ENCODE results near the gene EDN2. TPM values are rescaled to one million over a fixed set of nuclear protein-coding genes. Genes with fewer than 3 reads are reported as not detected.

Gene EDN2
- total and polyA plus RNA-seq, 7 donors, result 0.57 to 4.8 (median 1.5) TPM; not detected in 3

DNA sequence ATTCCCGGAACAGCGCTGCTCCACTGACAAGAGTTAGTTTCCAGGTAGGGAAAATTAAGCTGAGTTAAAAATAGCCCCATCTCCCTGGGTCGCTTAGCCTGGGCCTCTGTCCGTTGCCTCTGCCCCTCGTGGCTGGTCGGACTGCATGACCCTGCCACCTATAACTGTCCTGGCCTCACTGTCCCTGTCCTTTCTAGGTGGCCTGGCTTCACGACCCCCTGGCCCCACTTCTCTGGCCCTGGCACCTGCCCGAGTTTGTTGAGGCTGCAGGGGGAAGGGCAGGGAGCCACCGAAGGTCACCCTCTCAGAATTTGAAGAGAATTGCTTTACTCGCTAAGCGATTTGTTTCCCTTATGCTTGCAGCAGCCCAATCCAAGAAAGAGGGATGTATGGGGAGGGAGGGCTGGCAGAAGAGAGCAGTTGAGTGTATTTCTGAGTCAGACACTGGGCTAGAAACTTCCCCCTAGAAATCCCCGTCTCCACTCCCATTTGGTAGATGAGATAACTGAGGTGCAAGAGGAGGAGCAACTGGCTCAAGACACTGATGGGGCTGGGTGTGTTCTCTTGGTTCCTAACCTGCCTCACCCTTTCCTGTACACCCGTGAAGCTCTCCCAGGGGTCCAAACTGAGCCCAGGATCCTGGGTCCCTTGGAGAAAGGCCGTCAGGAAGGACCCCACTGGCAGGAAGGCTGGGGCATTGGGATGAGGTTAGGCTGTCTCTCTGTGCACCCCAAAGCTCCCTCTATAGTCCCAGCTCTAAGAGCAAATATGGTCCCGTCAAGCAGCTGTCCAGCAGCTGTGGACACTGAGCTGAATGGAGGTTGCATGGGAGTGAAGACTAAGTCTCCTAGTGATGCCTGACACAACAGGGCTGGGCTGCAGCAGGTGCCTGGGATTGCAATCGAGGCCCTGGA lies 2.9 kb upstream of the EDN2 start:
- no peak for TF ChIP-seq EP300 (IDR thresholded peaks at IDR 0.05)
- TF ChIP-seq, protein P1, sequence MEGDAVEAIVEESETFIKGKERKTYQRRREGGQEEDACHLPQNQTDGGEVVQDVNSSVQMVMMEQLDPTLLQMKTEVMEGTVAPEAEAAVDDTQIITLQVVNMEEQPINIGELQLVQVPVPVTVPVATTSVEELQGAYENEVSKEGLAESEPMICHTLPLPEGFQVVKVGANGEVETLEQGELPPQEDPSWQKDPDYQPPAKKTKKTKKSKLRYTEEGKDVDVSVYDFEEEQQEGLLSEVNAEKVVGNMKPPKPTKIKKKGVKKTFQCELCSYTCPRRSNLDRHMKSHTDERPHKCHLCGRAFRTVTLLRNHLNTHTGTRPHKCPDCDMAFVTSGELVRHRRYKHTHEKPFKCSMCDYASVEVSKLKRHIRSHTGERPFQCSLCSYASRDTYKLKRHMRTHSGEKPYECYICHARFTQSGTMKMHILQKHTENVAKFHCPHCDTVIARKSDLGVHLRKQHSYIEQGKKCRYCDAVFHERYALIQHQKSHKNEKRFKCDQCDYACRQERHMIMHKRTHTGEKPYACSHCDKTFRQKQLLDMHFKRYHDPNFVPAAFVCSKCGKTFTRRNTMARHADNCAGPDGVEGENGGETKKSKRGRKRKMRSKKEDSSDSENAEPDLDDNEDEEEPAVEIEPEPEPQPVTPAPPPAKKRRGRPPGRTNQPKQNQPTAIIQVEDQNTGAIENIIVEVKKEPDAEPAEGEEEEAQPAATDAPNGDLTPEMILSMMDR (IDR thresholded peaks at IDR 0.05), result no peak
- TF ChIP-seq POLR2AphosphoS5 (IDR thresholded peaks at IDR 0.05), result no peak
- TF ChIP-seq POLR2A (IDR thresholded peaks at IDR 0.05), result no peak
- no peaks in the 10 kb centered on the region for H3K9me3 ChIP-seq
- peak overlapping the region in 3 of 4 donors; percentile 17 to 81 (median 69) for H3K27ac ChIP-seq
- H3K4me3 ChIP-seq, result peak overlapping the region in 1 of 4 donors; percentile 18
- H3K27me3 ChIP-seq, result no peaks in the 10 kb centered on the region
- no peaks in the 10 kb centered on the region for H3K36me3 ChIP-seq
- intact Hi-C loops (cut with DNase I), result no loop called here
- no peak for DNase-seq
- peaks cover 0 to 60% (median 54%) of the 10 kb centered on the region in 4 donors for H3K4me1 ChIP-seq
- 60 to 71% methylated on average over 16 of the region's 16 CpGs for WGBS, 2 donors

DNA sequence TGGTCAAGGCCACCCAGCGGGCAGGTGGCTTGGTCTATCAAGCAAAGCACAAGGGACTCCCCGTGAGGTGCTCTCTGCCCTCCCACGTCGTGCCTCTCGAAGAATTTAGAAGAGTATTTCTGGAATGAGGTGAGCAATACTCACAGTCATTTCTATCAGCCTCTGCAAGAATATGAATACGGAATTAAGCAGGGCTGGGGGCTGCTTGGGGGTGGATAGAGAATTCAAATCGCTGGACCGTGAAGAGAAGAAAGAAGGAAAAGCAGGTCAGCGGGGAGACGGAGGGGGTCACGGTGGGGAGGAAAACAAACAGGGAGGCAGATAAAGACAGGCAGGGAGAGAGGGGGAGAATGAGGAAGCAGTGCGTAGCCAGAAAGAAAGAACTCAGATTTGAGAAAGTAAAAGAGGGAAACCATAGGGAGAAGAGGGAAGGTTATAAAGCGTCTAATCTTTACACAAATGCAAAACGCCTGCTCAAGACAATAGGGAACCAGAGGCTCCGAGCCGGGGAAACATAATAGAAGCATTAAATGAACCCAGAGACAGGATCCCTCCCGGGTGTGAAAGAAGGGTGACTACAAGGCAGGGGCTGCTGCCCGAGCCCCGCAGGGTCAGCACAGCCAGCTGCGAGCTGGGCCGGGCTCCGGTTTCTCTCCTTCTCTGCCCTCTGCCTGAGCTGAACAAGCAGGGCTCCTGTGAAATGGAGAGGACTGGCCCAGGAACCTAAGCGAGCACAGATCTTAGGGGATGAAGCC lies 2.1 kb upstream of the EDN2 start:
- Histone ChIP-seq H3K4me3 (peak overlapping the region in 1 of 4 donors; percentile 18), H3K4me1 (peaks cover 0 to 68% (median 61%) of the 10 kb centered on the region in 4 donors), H3K27ac (peak overlapping the region in 3 of 4 donors; percentile 17 to 81 (median 69)), H3K36me3 (no peaks in the 10 kb centered on the region), H3K27me3 (no peaks in the 10 kb centered on the region), H3K9me3 (no peaks in the 10 kb centered on the region)
- no peak for TF ChIP-seq POLR2A (IDR thresholded peaks at IDR 0.05)
- TF ChIP-seq EP300 (IDR thresholded peaks at IDR 0.05), result no peak
- intact Hi-C loops (cut with DNase I), result no loop called here
- WGBS, 2 donors, result 38 to 68% methylated on average over 23 of the region's 23 CpGs
- DNase-seq, result no peak

DNA sequence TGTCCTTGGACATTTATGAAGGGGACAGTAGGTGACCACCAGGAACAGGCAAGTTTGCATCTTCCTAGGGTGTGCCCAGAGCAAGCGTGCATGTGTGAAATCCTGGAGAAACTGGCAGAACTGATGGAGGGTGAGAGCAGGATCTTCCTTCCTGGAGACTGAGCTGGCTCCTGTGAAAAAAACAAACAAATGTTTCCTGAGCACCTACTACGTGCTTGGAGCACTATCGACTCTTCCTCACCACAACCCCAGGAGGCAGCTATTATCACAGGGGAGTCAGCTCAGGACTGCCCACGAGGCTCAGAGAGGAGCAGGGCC lies 1.5 kb upstream of the EDN2 start:
- peaks cover 0 to 68% (median 61%) of the 10 kb centered on the region in 4 donors for H3K4me1 ChIP-seq
- WGBS, 2 donors, result 63 to 69% methylated on average over 4 of the region's 4 CpGs

DNA sequence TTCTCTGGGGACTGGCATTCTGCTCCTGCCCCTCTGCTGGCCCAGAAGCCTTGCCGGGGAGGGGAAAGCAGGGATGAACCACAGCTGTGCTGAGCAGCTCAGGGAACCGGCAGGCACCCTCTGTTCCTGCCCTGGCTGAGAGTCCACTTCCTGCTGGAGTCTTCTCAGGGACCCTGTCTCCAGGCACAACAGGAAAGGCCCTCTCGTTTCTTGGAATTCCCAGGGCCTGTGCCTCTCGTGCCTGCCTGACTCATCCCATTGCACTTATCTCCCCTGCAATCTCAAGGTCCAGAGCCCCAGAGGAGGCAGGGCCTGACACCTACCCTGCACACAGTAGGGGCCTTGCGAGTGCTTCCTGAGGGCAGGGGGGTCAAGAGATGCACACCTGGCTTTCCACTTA lies 1.1 kb upstream of the EDN2 start:
- Histone ChIP-seq H3K27ac (peak overlapping the region in 1 of 4 donors; percentile 81), H3K36me3 (no peaks in the 10 kb centered on the region), H3K27me3 (no peaks in the 10 kb centered on the region), H3K9me3 (no peaks in the 10 kb centered on the region), H3K4me1 (peaks cover 0 to 68% (median 63%) of the 10 kb centered on the region in 4 donors), H3K4me3 (no peak overlapping the region)
- intact Hi-C loops (cut with DNase I), result no loop called here
- no peak for TF ChIP-seq POLR2A (IDR thresholded peaks at IDR 0.05)
- no peak for TF ChIP-seq POLR2AphosphoS5 (IDR thresholded peaks at IDR 0.05)
- no peak for TF ChIP-seq EP300 (IDR thresholded peaks at IDR 0.05)
- TF ChIP-seq, protein P1 (IDR thresholded peaks at IDR 0.05), result no peak
- 44 to 58% methylated on average over 5 of the region's 5 CpGs for WGBS, 2 donors
- no peak for DNase-seq

More for the DNA sequence above, 1.5 kb upstream of the EDN2 start:
- Histone ChIP-seq H3K27ac (peak overlapping the region in 1 of 4 donors; percentile 81), H3K36me3 (no peaks in the 10 kb centered on the region), H3K27me3 (no peaks in the 10 kb centered on the region), H3K4me3 (no peak overlapping the region), H3K9me3 (no peaks in the 10 kb centered on the region)
- intact Hi-C loops (cut with DNase I), result no loop called here
- TF ChIP-seq, protein P1 (IDR thresholded peaks at IDR 0.05), result no peak
- TF ChIP-seq EP300 (IDR thresholded peaks at IDR 0.05) (no peak), POLR2A (IDR thresholded peaks at IDR 0.05) (no peak), POLR2AphosphoS5 (IDR thresholded peaks at IDR 0.05) (no peak)
- no peak for DNase-seq

DNA sequence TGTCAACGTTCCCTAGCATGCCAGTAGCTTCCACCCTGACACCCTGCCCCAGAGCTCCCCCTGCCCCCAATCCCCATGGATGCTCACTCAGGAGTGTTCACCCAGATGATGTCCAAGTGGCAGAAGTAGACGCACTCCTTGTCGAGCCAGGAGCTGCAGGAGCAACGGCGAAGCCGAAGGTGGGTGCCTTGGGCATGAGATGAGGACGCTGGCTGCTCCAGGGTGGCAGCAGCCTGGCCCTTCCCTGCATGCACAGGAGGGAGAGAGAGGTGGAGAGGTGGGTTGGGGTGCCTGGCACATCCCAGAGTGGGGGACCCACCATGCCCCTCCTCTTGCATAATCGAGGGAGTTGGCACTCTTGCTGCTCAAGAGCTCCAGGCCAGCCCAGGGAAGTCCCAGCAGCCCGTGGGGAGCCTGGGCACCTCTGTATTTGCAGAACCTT lies 502 bp downstream of the EDN2 start:
- Histone ChIP-seq H3K27me3 (no peaks in the 10 kb centered on the region), H3K9me3 (no peaks in the 10 kb centered on the region), H3K36me3 (no peaks in the 10 kb centered on the region), H3K4me3 (no peak overlapping the region), H3K4me1 (peaks cover 0 to 83% (median 75%) of the 10 kb centered on the region in 4 donors), H3K27ac (peak overlapping the region in 1 of 4 donors; percentile 81)
- TF ChIP-seq POLR2A (IDR thresholded peaks at IDR 0.05), result no peak
- no peak for TF ChIP-seq EP300 (IDR thresholded peaks at IDR 0.05)
- no peak for TF ChIP-seq POLR2AphosphoS5 (IDR thresholded peaks at IDR 0.05)
- intact Hi-C loops (cut with DNase I), result no loop called here
- no peak for DNase-seq
- WGBS, 2 donors, result 25 to 71% methylated on average over 9 of the region's 9 CpGs
